Mesothelial cell of epicardium (in vitro differentiated cells): ENCODE measurements around the gene UBE2D2. TPM values are rescaled to one million over a fixed set of nuclear protein-coding genes. Genes with fewer than 3 reads are reported as not detected.

Experiments
- DNase-seq, 2 experiments: peaks; one replicate each; pipeline ENCODE4 v3.0.0; 2021; ENCODE audit warnings: low spot score in 2 of 2; ENCODE audit not compliant: unreplicated experiment in 2 of 2
- H3K27ac Mint-ChIP-seq: 2 replicates; pipeline ENCODE4 v1.8.0; 2021; ENCODE audit warnings: mixed read lengths
- H3K27me3 Mint-ChIP-seq: 2 replicates; pipeline ENCODE4 v1.8.0; 2021; ENCODE audit warnings: low read depth, mixed read lengths
- H3K36me3 Mint-ChIP-seq: 2 replicates; pipeline ENCODE4 v1.8.0; 2021; ENCODE audit warnings: mixed read lengths
- H3K4me1 Mint-ChIP-seq: 2 replicates; pipeline ENCODE4 v1.8.0; 2021; ENCODE audit warnings: mixed read lengths
- H3K4me3 Mint-ChIP-seq: 2 replicates; pipeline ENCODE4 v1.8.0; 2021; ENCODE audit warnings: mild to moderate bottlenecking, moderate library complexity, mixed read lengths
- H3K9me3 Mint-ChIP-seq: 2 replicates; pipeline ENCODE4 v1.8.0; 2021; ENCODE audit warnings: mixed read lengths
- total RNA-seq: library from RNA; stranded (reverse); gene quantifications from 3 replicates; pipeline ENCODE4 v1.2.1, GENCODE V29; 2021
- TF ChIP-seq, protein P1 (sequence below): fragments of 200-600 bp; sonication (generic); IDR thresholded peaks from one replicate; pipeline ENCODE4 v1.5.0; 2021; ENCODE audit warnings: antibody characterized with exemption; ENCODE audit not compliant: unreplicated experiment

The UBE2D2 gene
- total RNA-seq, 1 donor from 2014 or later, result 119 TPM

DNA sequence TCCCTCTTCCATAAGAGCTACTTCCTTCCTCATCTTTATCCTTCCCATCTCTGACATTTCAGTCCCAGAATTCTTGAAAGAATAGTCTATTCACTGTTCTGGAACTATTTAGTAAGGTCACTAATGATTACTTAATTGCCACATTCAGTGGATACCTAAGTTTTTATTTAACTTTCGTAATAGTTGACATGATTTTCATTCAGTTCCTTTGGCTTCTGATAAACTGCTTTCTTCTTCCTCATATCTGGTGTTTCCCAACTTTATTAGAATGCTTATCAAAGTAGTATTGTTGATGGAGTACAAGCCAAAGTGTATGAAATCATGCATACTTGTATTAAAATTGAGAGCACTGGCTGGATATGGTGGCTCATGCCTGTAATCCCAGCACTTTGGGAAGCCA lies 10.8 kb downstream of the UBE2D2 start:
- peak overlapping the region; percentile 74 for H3K27ac Mint-ChIP-seq
- DNase-seq, result no peak
- TF ChIP-seq, protein P1, sequence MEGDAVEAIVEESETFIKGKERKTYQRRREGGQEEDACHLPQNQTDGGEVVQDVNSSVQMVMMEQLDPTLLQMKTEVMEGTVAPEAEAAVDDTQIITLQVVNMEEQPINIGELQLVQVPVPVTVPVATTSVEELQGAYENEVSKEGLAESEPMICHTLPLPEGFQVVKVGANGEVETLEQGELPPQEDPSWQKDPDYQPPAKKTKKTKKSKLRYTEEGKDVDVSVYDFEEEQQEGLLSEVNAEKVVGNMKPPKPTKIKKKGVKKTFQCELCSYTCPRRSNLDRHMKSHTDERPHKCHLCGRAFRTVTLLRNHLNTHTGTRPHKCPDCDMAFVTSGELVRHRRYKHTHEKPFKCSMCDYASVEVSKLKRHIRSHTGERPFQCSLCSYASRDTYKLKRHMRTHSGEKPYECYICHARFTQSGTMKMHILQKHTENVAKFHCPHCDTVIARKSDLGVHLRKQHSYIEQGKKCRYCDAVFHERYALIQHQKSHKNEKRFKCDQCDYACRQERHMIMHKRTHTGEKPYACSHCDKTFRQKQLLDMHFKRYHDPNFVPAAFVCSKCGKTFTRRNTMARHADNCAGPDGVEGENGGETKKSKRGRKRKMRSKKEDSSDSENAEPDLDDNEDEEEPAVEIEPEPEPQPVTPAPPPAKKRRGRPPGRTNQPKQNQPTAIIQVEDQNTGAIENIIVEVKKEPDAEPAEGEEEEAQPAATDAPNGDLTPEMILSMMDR, result no peak

DNA sequence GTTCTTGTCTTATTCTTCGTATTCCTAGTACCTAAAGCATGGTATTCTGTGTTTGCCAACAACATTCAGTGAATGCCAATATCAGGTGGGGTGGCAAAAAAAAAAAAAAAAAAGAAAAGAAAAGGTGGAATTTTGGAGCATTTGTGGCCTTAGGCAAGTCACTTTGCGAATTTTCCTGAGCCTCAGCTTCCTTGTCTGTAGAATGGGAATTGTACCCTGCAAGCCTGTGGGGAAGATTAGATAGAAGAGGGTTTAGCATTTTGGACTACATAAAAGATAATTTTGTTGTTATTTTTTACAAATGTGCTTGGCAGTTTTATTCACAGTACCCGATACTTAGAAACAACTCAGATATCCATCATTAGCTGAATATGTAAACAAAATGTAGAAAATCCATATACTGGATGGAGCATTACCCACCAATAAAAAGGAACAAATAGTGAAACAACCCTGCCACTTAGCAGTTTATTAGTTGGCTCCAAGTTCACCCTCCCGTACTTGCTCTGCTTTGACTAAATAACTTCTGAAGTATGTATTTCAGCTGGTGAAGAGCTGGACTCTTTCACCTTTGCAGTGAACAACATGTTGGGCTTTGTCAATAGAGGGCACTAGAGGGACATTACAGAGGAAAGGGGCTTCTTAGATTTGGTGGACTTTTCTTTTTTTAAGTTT lies 13.6 kb downstream of the UBE2D2 start:
- H3K36me3 Mint-ChIP-seq, result peaks cover 4% of the 10 kb centered on the region
- peaks cover 17% of the 10 kb centered on the region for H3K4me1 Mint-ChIP-seq
- H3K9me3 Mint-ChIP-seq, result no peaks in the 10 kb centered on the region
- no peak overlapping the region for H3K4me3 Mint-ChIP-seq
- no peak overlapping the region for H3K27ac Mint-ChIP-seq
- DNase-seq, result no peak
- H3K27me3 Mint-ChIP-seq, result no peaks in the 10 kb centered on the region
- TF ChIP-seq, protein P1, result no peak

More for the DNA sequence above, 10.8 kb downstream of the UBE2D2 start:
- peaks cover 17% of the 10 kb centered on the region for H3K4me1 Mint-ChIP-seq
- H3K9me3 Mint-ChIP-seq, result no peaks in the 10 kb centered on the region
- H3K4me3 Mint-ChIP-seq, result no peak overlapping the region
- H3K36me3 Mint-ChIP-seq, result peaks cover 6% of the 10 kb centered on the region
- H3K27me3 Mint-ChIP-seq, result no peaks in the 10 kb centered on the region

DNA sequence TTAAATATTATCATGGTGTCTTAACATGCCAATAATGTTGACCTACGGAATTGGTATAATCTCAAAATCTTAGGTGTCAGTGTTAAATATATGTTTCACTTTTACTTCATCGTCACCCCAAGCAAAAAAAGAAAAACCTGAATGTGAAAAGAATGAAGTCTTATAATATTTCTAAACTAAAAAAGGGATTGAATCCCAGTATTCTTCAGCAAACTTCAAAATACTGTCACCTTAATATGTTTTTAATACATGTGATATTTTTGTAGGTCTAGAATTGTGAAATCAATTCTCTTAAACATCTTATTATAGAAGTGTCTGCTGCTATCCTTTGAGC lies 14.1 kb downstream of the UBE2D2 start:
- Mint-ChIP-seq H3K9me3 (no peaks in the 10 kb centered on the region), H3K36me3 (peaks cover 4% of the 10 kb centered on the region), H3K4me3 (no peak overlapping the region), H3K27ac (no peak overlapping the region), H3K4me1 (peaks cover 17% of the 10 kb centered on the region), H3K27me3 (no peaks in the 10 kb centered on the region)
- TF ChIP-seq, protein P1, result no peak
- no peak for DNase-seq

DNA sequence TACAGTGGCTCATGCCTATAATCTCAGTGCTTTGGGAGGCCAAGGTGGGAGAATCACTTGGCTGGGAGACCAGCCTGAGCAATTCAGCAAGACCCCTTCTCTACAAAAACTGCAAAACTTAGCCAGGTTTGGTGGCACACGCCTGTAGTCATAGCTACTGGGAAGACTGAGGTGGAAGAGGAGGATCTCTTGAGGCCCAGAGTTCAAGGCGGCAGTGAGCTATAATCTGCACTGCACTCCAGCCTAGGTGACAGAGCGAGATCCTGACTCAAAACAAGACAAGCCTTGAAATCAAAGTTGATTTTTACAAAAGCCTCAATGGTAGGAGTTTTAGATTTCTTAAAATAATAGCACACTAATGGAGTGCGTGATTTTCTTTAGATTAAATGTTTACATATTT lies 14.6 kb downstream of the UBE2D2 start:
- DNase-seq, result no peak
- H3K4me1 Mint-ChIP-seq, result peaks cover 17% of the 10 kb centered on the region
- no peaks in the 10 kb centered on the region for H3K27me3 Mint-ChIP-seq
- H3K4me3 Mint-ChIP-seq, result no peak overlapping the region
- TF ChIP-seq, protein P1, result no peak
- peak overlapping the region; percentile 14 for H3K27ac Mint-ChIP-seq
- no peaks in the 10 kb centered on the region for H3K9me3 Mint-ChIP-seq
- peaks cover 7% of the 10 kb centered on the region for H3K36me3 Mint-ChIP-seq

DNA sequence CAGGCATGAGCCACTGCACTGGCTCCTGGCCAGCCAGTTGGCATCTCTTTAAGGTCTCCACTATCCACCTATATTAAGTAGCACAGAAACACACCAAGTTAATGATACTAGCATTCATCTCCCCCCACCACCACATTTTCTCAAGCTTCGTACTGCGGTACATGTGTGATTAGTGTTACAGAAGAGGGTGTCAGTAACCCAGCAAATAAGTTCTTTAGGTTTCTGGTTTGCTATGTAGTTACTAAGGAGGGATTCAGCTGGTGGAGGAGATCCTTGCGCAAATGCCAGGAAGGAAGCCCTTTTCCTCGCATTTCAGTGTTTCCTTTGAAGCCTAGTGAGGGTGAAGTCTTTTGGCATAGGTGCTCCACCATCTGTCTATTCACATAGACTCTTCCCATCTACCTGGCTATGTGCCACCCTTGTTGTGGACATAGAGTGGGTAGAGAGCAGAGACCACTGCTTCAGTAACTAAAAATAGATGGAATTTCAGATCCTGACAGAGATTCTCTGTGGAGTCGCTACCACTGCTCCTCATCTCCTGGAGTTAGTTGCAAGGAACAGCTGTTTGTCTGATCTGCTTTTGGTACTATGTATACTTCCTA lies 16.7 kb downstream of the UBE2D2 start:
- Mint-ChIP-seq H3K36me3 (peaks cover 8% of the 10 kb centered on the region), H3K4me1 (peaks cover 7% of the 10 kb centered on the region), H3K27ac (no peak overlapping the region), H3K27me3 (no peaks in the 10 kb centered on the region), H3K4me3 (no peak overlapping the region), H3K9me3 (no peaks in the 10 kb centered on the region)
- TF ChIP-seq, protein P1, result no peak
- DNase-seq, result no peak
